ENCODE data around the gene LRRC75A. TPM values are rescaled to one million over a fixed set of nuclear protein-coding genes. Genes with fewer than 3 reads are reported as not detected.

The LRRC75A gene
- total and polyA plus RNA-seq, 2 of the 13 experiments (the other 11 are each of a cell fraction or from before 2014, with no cell fraction given): 0.03 TPM; not detected in 1

DNA sequence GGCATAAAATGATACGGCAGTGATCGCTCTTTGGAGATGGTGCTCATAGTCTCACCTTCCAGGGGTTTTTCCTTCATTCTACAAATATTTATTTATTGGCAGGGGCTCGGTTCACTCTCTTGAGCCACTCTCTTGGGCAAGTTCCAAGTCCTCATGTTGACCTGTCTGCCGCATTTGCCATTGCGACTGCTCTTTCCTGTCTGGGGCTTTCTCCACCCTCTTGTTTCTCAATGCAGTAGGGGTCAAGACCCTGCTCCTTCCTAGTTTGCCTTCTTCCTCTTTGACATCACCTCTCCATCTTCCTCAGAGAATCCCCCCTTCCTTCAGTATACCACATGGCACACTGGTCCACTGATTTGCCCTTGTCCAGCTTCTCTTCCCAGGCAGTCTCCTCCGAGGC lies 21.9 kb upstream of the LRRC75A start:
- BruUV-seq (replicated peaks): no TSS peak
- in situ Hi-C loops (cut with HindIII; ENCODE audit: extremely low pct_ligation_motif_present, low pct_unique_long_range_greater_than_20kb) (no loop called here), intact Hi-C loops (cut with micrococcal nuclease; ENCODE audit: unreplicated experiment) (no loop called here)
- no peak overlapping the region for H3K27ac ChIP-seq (ENCODE audit: extremely low read length, insufficient read depth, low read length)
- H3K4me1 ChIP-seq (ENCODE audit: insufficient read depth, low read length): peaks cover 5% of the 10 kb centered on the region; the same call in 1 of the 2 replicates
- FAIRE-seq (no peak), DNase-seq (ENCODE audit: low spot score) (no peak), ATAC-seq (no peak)
- no peak overlapping the region for H3K4me3 ChIP-seq (replicated peaks in 1 of 3; ENCODE audit: insufficient read depth in 1 of 3, low read depth in 2 of 3, low read length in 3 of 3)
- no peaks in the 10 kb centered on the region for H4K20me1 ChIP-seq (ENCODE audit: insufficient read depth, low read length)
- no peak overlapping the region for H3K4me2 ChIP-seq (ENCODE audit: low read depth, low read length)
- WGBS (ENCODE audit: low lambda C conversion rate): 14% methylated on average over 6 of the region's 6 CpGs
- TF ChIP-seq FOSL1 (CRISPR knock-in tag; IDR thresholded peaks at IDR 0.05; ENCODE audit: borderline replicate concordance) (no peak), RARA (CRISPR knock-in tag; IDR thresholded peaks at IDR 0.05) (0 out of 2 replicates have a peak, but pooled peaks have one; percentile 10), ZMYM2 (CRISPR knock-in tag; IDR thresholded peaks at IDR 0.05) (no peak), RFX3 (CRISPR knock-in tag; IDR thresholded peaks at IDR 0.05) (no peak)
- peaks cover 0 to 36% of the 10 kb centered on the region in 2 experiments; a peak in 3 of 5 replicates for H3K27me3 ChIP-seq (ENCODE audit: control insufficient read depth in 1 of 2, insufficient read depth in 2 of 2, low read length in 2 of 2)
- no peaks in the 10 kb centered on the region for H3K79me2 ChIP-seq (ENCODE audit: insufficient read depth, low read length)
- ChIA-PET POLR2A (no interaction called here), CTCF (ENCODE audit: low intra/inter-chr PET ratio, low total read pairs) (no interaction called here)
- H3K9me3 ChIP-seq (ENCODE audit: low read length): no peaks in the 10 kb centered on the region
- no peak overlapping the region for H2AFZ ChIP-seq (ENCODE audit: low read length)
- H3K36me3 ChIP-seq (replicated peaks in 1 of 2; ENCODE audit: control insufficient read depth in 1 of 2, insufficient read depth in 2 of 2, low read length in 2 of 2): no peaks in the 10 kb centered on the region
- no peak overlapping the region for H3K9ac ChIP-seq (ENCODE audit: insufficient read depth, low read depth, low read length)

GRCh38 chr17:16512011-16512410 lies 20.0 kb upstream of the LRRC75A start:
- POLR2A ChIA-PET: no interaction called here
- H2AFZ ChIP-seq (ENCODE audit: low read length): no peak overlapping the region
- no TSS peak for BruUV-seq (replicated peaks)
- no peaks in the 10 kb centered on the region for H3K9me3 ChIP-seq (ENCODE audit: low read length)
- no peak overlapping the region for H3K4me2 ChIP-seq (ENCODE audit: low read depth, low read length)
- no peak overlapping the region for H3K27ac ChIP-seq (ENCODE audit: extremely low read length, insufficient read depth, low read length)
- DNase-seq (ENCODE audit: low spot score) (no peak), FAIRE-seq (no peak), ATAC-seq (no peak)
- no peak overlapping the region for H3K9ac ChIP-seq (ENCODE audit: insufficient read depth, low read depth, low read length)
- CTCF ChIA-PET (ENCODE audit: low intra/inter-chr PET ratio, low total read pairs): no interaction called here
- in situ Hi-C loops (cut with HindIII; ENCODE audit: extremely low pct_ligation_motif_present, low pct_unique_long_range_greater_than_20kb) (no loop called here), intact Hi-C loops (cut with micrococcal nuclease; ENCODE audit: unreplicated experiment) (no loop called here)
- H3K79me2 ChIP-seq (ENCODE audit: insufficient read depth, low read length): no peaks in the 10 kb centered on the region
- no peaks in the 10 kb centered on the region for H3K36me3 ChIP-seq (replicated peaks in 1 of 2; ENCODE audit: control insufficient read depth in 1 of 2, insufficient read depth in 2 of 2, low read length in 2 of 2)
- H4K20me1 ChIP-seq (ENCODE audit: insufficient read depth, low read length): no peaks in the 10 kb centered on the region
- H3K4me3 ChIP-seq (replicated peaks in 1 of 3; ENCODE audit: insufficient read depth in 1 of 3, low read depth in 2 of 3, low read length in 3 of 3): no peak overlapping the region
- WGBS (ENCODE audit: low lambda C conversion rate): 23% methylated on average over 4 of the region's 4 CpGs
- peaks cover 0 to 34% of the 10 kb centered on the region in 2 experiments; a peak in 3 of 5 replicates for H3K27me3 ChIP-seq (ENCODE audit: control insufficient read depth in 1 of 2, insufficient read depth in 2 of 2, low read length in 2 of 2)
- no peaks in the 10 kb centered on the region; the same call in 1 of the 2 replicates for H3K4me1 ChIP-seq (ENCODE audit: insufficient read depth, low read length)
- no peak for TF ChIP-seq SMC3 (IDR thresholded peaks at IDR 0.05; ENCODE audit: low read length)
- TF ChIP-seq ZNF792 (CRISPR knock-in tag; IDR thresholded peaks at IDR 0.05): no peak
- no peak for TF ChIP-seq ZNF772 (CRISPR knock-in tag; IDR thresholded peaks at IDR 0.05)
- no peak for TF ChIP-seq SIX1 (CRISPR knock-in tag; IDR thresholded peaks at IDR 0.05; ENCODE audit: borderline replicate concordance)
- TF ChIP-seq AKNA (CRISPR knock-in tag; IDR thresholded peaks at IDR 0.05; ENCODE audit: borderline replicate concordance): no peak
- TF ChIP-seq, protein P1, sequence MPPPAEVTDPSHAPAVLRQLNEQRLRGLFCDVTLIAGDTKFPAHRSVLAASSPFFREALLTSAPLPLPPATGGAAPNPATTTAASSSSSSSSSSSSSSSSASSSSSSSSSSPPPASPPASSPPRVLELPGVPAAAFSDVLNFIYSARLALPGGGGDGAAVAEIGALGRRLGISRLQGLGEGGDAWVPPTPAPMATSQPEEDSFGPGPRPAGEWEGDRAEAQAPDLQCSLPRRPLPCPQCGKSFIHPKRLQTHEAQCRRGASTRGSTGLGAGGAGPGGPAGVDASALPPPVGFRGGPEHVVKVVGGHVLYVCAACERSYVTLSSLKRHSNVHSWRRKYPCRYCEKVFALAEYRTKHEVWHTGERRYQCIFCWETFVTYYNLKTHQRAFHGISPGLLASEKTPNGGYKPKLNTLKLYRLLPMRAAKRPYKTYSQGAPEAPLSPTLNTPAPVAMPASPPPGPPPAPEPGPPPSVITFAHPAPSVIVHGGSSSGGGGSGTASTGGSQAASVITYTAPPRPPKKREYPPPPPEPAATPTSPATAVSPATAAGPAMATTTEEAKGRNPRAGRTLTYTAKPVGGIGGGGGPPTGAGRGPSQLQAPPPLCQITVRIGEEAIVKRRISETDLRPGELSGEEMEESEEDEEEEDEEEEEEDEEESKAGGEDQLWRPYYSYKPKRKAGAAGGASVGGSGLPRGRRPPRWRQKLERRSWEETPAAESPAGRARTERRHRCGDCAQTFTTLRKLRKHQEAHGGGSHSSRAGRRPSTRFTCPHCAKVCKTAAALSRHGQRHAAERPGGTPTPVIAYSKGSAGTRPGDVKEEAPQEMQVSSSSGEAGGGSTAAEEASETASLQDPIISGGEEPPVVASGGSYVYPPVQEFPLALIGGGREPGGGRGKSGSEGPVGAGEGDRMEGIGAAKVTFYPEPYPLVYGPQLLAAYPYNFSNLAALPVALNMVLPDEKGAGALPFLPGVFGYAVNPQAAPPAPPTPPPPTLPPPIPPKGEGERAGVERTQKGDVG (CRISPR knock-in tag; IDR thresholded peaks at IDR 0.05; ENCODE audit: borderline replicate concordance): no peak
- TF ChIP-seq ZNF713 (CRISPR knock-in tag; IDR thresholded peaks at IDR 0.05): no peak
- no peak for TF ChIP-seq NFIC (IDR thresholded peaks at IDR 0.05; ENCODE audit: low read length)
